Adipose tissue (tissue), 3 donors: ENCODE data around the gene ADRA2B. TPM values are rescaled to one million over a fixed set of nuclear protein-coding genes. Genes with fewer than 3 reads are reported as not detected.
"Not testable (repeated sequence)": the region's sequence is repeated elsewhere in the genome, so short reads cannot be mapped to it uniquely, and the experiment has no call there.

ENCODE experiments used
- H3K27ac ChIP-seq: one replicate; pipeline ENCODE4 v1.5.1; 2013; ENCODE audit warnings: low read depth, low read length
- WGBS, 3 donors: extraction: QIAGEN DNeasy Blood & Tissue Kit; methylation state at CpG; one replicate each; pipeline ENCODE4 v1.1.7; 2013; 5-methylcytosine and 5-hydroxymethylcytosine counted together
- polyA plus RNA-seq, 3 donors: library from polyadenylated mRNA; stranded (reverse); fragments of 200-250 nt; gene quantifications; one replicate each; pipeline ENCODE4 v1.2.3, GENCODE V29; 2013
- donor health status: healthy with polysubstance abuse.
- donor health status: Bipolar disorder and iron deficiency.
- donor health status: healthy.

Gene ADRA2B
- polyA plus RNA-seq, 3 donors: 0.35 to 2.6 (median 0.98) TPM

GRCh38 chr2:96065381-96065930, 50.9 kb downstream of the ADRA2B start:
- WGBS, 3 donors: 70 to 85% (median 78%) methylated on average over 4 of the region's 4 CpGs
- no peak overlapping the region for H3K27ac ChIP-seq

- not testable (repeated sequence) for H3K27ac ChIP-seq
Observed at GRCh38 chr2:96064760-96065159, 51.6 kb downstream of the ADRA2B start.

GRCh38 chr2:96064047-96064675, 52.2 kb downstream of the ADRA2B start:
- 70 to 100% (median 95%) methylated on average over 1 of the region's 3 CpGs for WGBS, 3 donors
- H3K27ac ChIP-seq: not testable (repeated sequence)

GRCh38 chr2:96063116-96063899, 53.1 kb downstream of the ADRA2B start:
- H3K27ac ChIP-seq: not testable (repeated sequence)
- WGBS, 3 donors: 52 to 79% (median 58%) methylated on average over 7 to 12 of the region's 12 CpGs

Other genes with a start within 250 kb of the ADRA2B start
- 1 to 10 TPM; 1.1 to 1.5 (median 1.3) TPM for gene ANKRD36C, start 124.7 kb downstream of the ADRA2B start, polyA plus RNA-seq
- gene GPAT2, start 81.7 kb downstream of the ADRA2B start, polyA plus RNA-seq: 1 to 10 TPM; 1.6 to 7.9 (median 2.5) TPM
- under 1 TPM in 1 of 3 donors, not detected in 2; 0.10 TPM for gene ASTL, start 21.9 kb upstream of the ADRA2B start, polyA plus RNA-seq
- 10 to 100 TPM in 1 of 3 donors, 1 to 10 TPM in 2; 2.3 to 15.6 (median 7.8) TPM for gene DUSP2, start 28.9 kb upstream of the ADRA2B start, polyA plus RNA-seq
- gene STARD7, start 92.3 kb upstream of the ADRA2B start, polyA plus RNA-seq: 10 to 100 TPM; 33.3 to 53.4 (median 48.0) TPM
- gene TMEM127, start 149.4 kb upstream of the ADRA2B start, polyA plus RNA-seq: 10 to 100 TPM; 12.3 to 27.7 (median 18.8) TPM
- gene CIAO1, start 149.7 kb upstream of the ADRA2B start, polyA plus RNA-seq: 10 to 100 TPM; 34.1 to 62.3 (median 35.9) TPM
- gene SNRNP200, start 189.0 kb upstream of the ADRA2B start, polyA plus RNA-seq: 10 to 100 TPM; 45.7 to 70.3 (median 50.2) TPM
- 1 to 10 TPM in 2 of 3 donors, under 1 TPM in 1; 0.36 to 2.1 (median 1.2) TPM for gene ITPRIPL1, start 208.7 kb upstream of the ADRA2B start, polyA plus RNA-seq
- under 1 TPM; 0.17 to 0.79 (median 0.39) TPM for gene NCAPH, start 219.2 kb upstream of the ADRA2B start, polyA plus RNA-seq